Neural progenitor cell (in vitro differentiated cells): Measurements from ENCODE around the gene SLC35B1. TPM values are rescaled to one million over a fixed set of nuclear protein-coding genes. Genes with fewer than 3 reads are reported as not detected.

Source experiments
- DNase-seq: peaks from one replicate; pipeline ENCODE4 v3.0.0-alpha.2; 2016; ENCODE audit warnings: low spot score
- H2AFZ ChIP-seq: fragments of 200-600 bp; sonication (generic); replicated peaks from 2 replicates; pipeline ENCODE4 v1.6.1; 2016; ENCODE audit warnings: antibody characterized with exemption
- H3F3A ChIP-seq: fragments of 200-600 bp; sonication (generic); 2 replicates; pipeline ENCODE4 v1.6.1; 2016; ENCODE audit warnings: antibody characterized with exemption, low read depth
- H3K27ac ChIP-seq: fragments of 200-600 bp; sonication (generic); 2 replicates; pipeline ENCODE4 v1.5.1; 2016; ENCODE audit warnings: mild to moderate bottlenecking
- H3K27me3 ChIP-seq: fragments of 200-600 bp; sonication (generic); 2 replicates; pipeline ENCODE4 v1.6.1; 2016; ENCODE audit warnings: mild to moderate bottlenecking, moderate library complexity
- H3K36me3 ChIP-seq: fragments of 200-600 bp; sonication (generic); 2 replicates; pipeline ENCODE4 v1.5.1; 2016
- H3K4me1 ChIP-seq: fragments of 200-600 bp; sonication (generic); 2 replicates; pipeline ENCODE4 v1.6.1; 2016; ENCODE audit warnings: mixed run types
- H3K4me2 ChIP-seq: fragments of 200-600 bp; sonication (generic); 2 replicates; pipeline ENCODE4 v1.6.1; 2016
- H3K4me3 ChIP-seq: fragments of 200-600 bp; sonication (generic); 2 replicates; pipeline ENCODE4 v1.5.1; 2016
- H3K79me2 ChIP-seq: fragments of 200-600 bp; sonication (generic); 2 replicates; pipeline ENCODE4 v1.6.1; 2016; ENCODE audit warnings: low read depth
- H3K9ac ChIP-seq: fragments of 200-600 bp; sonication (generic); 2 replicates; pipeline ENCODE4 v1.6.1; 2016
- H3K9me3 ChIP-seq: fragments of 200-600 bp; sonication (generic); 2 replicates; pipeline ENCODE4 v1.5.1; 2016; ENCODE audit warnings: low read depth
- H4K20me1 ChIP-seq: fragments of 200-600 bp; sonication (generic); 2 replicates; pipeline ENCODE4 v1.6.1; 2016; ENCODE audit warnings: low read depth
- H3K27ac Mint-ChIP-seq: 3 replicates; pipeline ENCODE4 v1.8.0; 2021; ENCODE audit warnings: mixed read lengths
- H3K27me3 Mint-ChIP-seq: 2 replicates; pipeline ENCODE4 v1.8.0; 2022; ENCODE audit warnings: low read depth, mild to moderate bottlenecking, inconsistent platforms, moderate library complexity, mixed read lengths; ENCODE audit not compliant: insufficient read depth
- H3K36me3 Mint-ChIP-seq: 3 replicates; pipeline ENCODE4 v1.8.0; 2021; ENCODE audit warnings: mixed read lengths
- H3K4me1 Mint-ChIP-seq: 3 replicates; pipeline ENCODE4 v1.8.0; 2021; ENCODE audit warnings: mixed read lengths
- H3K4me3 Mint-ChIP-seq: 3 replicates; pipeline ENCODE4 v1.8.0; 2021; ENCODE audit warnings: mild to moderate bottlenecking, moderate library complexity, mixed read lengths
- H3K9me3 Mint-ChIP-seq: 3 replicates; pipeline ENCODE4 v1.8.0; 2020; ENCODE audit warnings: mixed read lengths
- CTCF ChIP-seq: fragments of 200-600 bp; sonication (generic); IDR thresholded peaks from 2 replicates; pipeline ENCODE4 v1.5.1; 2017; ENCODE audit warnings: antibody characterized with exemption, mild to moderate bottlenecking
- EZH2 ChIP-seq: fragments of 200-600 bp; sonication (generic); IDR thresholded peaks from 2 replicates; pipeline ENCODE4 v1.6.1; 2017; ENCODE audit warnings: antibody characterized with exemption, mild to moderate bottlenecking, moderate library complexity
- EZH2phosphoT487 ChIP-seq: fragments of 200-600 bp; sonication (generic); IDR thresholded peaks from 2 replicates; pipeline ENCODE4 v1.6.1; 2017; ENCODE audit warnings: antibody characterized with exemption
- total RNA-seq: library from RNA; depleted of rRNA; stranded (reverse); fragments of >200 nt; gene quantifications from 2 replicates; pipeline ENCODE4 v1.2.3, GENCODE V29; 2015; ENCODE audit warnings: low replicate concordance

Gene SLC35B1
- total RNA-seq, 1 donor from 2014 or later = 52.7 TPM

DNA sequence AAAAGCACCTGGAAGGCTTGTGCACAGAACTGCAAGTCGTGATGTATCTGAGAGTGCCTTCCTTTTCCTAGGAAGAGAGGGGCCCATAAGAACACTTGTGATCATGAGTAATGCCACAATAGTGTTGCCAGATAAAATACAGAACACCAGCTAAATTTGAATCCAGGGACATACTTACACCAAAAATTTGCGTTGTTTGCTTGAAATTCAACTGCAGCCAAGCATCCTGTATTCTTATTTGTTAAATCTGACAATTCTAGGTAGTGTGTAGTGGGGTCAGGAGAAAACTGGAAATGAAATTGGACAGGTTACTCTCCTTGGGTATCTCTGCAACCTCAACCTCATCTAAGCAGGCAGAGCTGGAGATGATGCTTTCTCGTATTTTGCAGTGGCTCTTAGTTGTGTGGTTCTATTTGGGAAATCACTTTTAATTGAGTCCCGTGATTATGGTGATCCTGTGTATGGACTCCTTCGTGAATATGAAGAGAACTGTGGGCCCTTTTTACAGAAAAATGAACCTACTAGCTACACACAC lies 12.0 kb downstream of the SLC35B1 start:
- Mint-ChIP-seq H3K4me3 (no peak overlapping the region), H3K36me3 (peaks cover 2% of the 10 kb centered on the region), H3K4me1 (peaks cover 7% of the 10 kb centered on the region), H3K27me3 (peaks cover 17% of the 10 kb centered on the region), H3K27ac (no peak overlapping the region), H3K9me3 (no peaks in the 10 kb centered on the region)
- Histone ChIP-seq H2AFZ (no peak overlapping the region), H3K4me1 (peaks cover 8% of the 10 kb centered on the region), H3K79me2 (no peaks in the 10 kb centered on the region), H3K4me3 (no peak overlapping the region), H3K4me2 (no peak overlapping the region), H3K36me3 (no peaks in the 10 kb centered on the region), H3K9me3 (no peaks in the 10 kb centered on the region), H4K20me1 (no peaks in the 10 kb centered on the region), H3K27ac (no peak overlapping the region), H3F3A (peaks cover 10% of the 10 kb centered on the region), H3K27me3 (peaks cover 11% of the 10 kb centered on the region), H3K9ac (no peak overlapping the region)
- no peak for DNase-seq
- TF ChIP-seq EZH2 = no peak
- no peak for TF ChIP-seq EZH2phosphoT487
- TF ChIP-seq CTCF = no peak

DNA sequence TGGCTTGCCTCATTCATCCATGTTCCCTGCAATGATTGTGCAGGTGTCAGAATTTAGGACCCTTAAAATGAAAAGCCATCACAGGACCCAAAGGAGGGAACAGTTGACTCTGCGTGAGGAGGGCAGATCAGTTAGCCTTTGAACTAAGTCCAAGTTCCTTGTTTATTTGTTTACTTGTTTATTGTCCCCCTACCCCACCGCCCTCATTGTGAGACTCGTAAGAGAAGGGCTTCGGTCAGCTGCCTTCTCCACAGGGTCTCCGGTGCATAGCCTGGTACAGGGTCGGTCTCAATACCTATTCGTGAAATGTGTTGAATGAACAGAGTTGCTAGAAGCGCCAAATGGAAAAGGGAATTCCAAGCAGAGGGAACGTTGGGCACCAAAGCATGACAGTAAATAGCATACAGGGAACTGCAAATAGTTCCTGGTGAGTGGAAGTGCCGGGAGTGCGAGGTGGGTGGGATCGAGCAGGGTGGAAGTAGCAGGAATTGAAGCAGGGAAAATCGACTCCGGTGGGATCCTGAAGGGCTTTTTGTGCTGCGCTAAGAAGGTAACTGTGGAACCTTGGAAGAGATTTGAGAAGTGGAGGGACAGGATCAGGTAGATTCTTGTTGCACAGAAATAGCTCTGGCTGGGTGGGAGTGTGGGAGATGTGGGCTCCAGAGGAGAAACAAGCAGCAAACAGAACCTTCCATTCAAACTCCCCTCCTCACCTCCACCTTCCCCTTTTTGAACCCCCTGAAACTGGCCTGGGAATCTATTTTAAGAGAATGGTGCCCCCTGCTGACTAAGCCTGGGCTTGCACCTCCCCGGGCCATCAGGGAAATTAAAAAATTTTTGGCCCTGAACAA lies 12.7 kb downstream of the SLC35B1 start:
- DNase-seq = peak; percentile 72
- H3K4me3 Mint-ChIP-seq = no peak overlapping the region
- H3K4me1 Mint-ChIP-seq = peaks cover 7% of the 10 kb centered on the region
- H3K79me2 ChIP-seq = no peaks in the 10 kb centered on the region
- H3K36me3 Mint-ChIP-seq = peaks cover 2% of the 10 kb centered on the region
- peaks cover 17% of the 10 kb centered on the region for H3K27me3 Mint-ChIP-seq
- H3K9ac ChIP-seq = no peak overlapping the region
- H3K4me3 ChIP-seq = peak overlapping the region; percentile 17
- no peak for TF ChIP-seq EZH2phosphoT487
- TF ChIP-seq CTCF = peak; percentile 99
- TF ChIP-seq EZH2 = no peak
- H3K27ac ChIP-seq = no peak overlapping the region
- H3K9me3 ChIP-seq = no peaks in the 10 kb centered on the region
- peak overlapping the region; percentile 60 for H3K4me2 ChIP-seq
- no peaks in the 10 kb centered on the region for H4K20me1 ChIP-seq
- peaks cover 10% of the 10 kb centered on the region for H3F3A ChIP-seq
- peaks cover 8% of the 10 kb centered on the region for H3K4me1 ChIP-seq
- peak overlapping the region; percentile 83 for H2AFZ ChIP-seq
- H3K9me3 Mint-ChIP-seq = no peaks in the 10 kb centered on the region
- peaks cover 11% of the 10 kb centered on the region for H3K27me3 ChIP-seq
- no peaks in the 10 kb centered on the region for H3K36me3 ChIP-seq
- no peak overlapping the region for H3K27ac Mint-ChIP-seq

DNA sequence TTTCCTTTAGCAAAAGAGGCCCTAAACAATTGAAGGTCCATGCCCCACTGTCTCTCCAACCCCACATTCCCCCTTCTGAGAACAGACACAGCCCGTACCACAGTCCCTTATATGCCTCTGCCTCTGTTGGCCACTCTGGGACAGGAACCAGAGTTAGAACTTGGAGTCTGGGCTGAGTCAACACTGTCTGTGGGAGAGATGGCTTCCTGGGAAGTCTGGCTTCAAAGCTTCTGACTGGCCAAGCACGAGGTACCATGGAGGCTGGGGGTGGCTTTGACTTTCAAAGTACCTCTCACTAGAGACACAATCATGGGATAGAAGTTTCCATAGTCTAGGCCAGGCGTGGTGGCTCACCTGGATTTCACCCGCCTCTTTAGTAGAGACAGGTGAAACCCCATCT lies 15.0 kb downstream of the SLC35B1 start:
- H4K20me1 ChIP-seq = no peaks in the 10 kb centered on the region
- Mint-ChIP-seq H3K4me1 (peaks cover 7% of the 10 kb centered on the region), H3K36me3 (no peaks in the 10 kb centered on the region), H3K27ac (peak overlapping the region; percentile 86), H3K9me3 (no peaks in the 10 kb centered on the region), H3K4me3 (no peak overlapping the region), H3K27me3 (peaks cover 10% of the 10 kb centered on the region)
- H3K4me2 ChIP-seq = no peak overlapping the region
- H3K4me3 ChIP-seq = no peak overlapping the region
- peaks cover 10% of the 10 kb centered on the region for H3F3A ChIP-seq
- no peak overlapping the region for H2AFZ ChIP-seq
- no peaks in the 10 kb centered on the region for H3K36me3 ChIP-seq
- H3K9me3 ChIP-seq = no peaks in the 10 kb centered on the region
- no peak overlapping the region for H3K27ac ChIP-seq
- H3K4me1 ChIP-seq = peaks cover 8% of the 10 kb centered on the region
- no peak overlapping the region for H3K9ac ChIP-seq
- H3K79me2 ChIP-seq = no peaks in the 10 kb centered on the region
- no peak for TF ChIP-seq EZH2
- TF ChIP-seq CTCF = no peak
- TF ChIP-seq EZH2phosphoT487 = no peak
- peaks cover 11% of the 10 kb centered on the region for H3K27me3 ChIP-seq
- no peak for DNase-seq
